OCI-LY7 (cell line): Measurements from ENCODE around the gene ATP6V0C.

Source experiments
- CTCF ChIP-seq: fragments of 200-600 bp; sonication (generic); conservative IDR thresholded peaks from 2 replicates; pipeline ENCODE4 v1.5.1; 2014; ENCODE audit warnings: mild to moderate bottlenecking, antibody characterized with exemption, low read length, moderate library complexity, mixed read lengths
- EZH2phosphoT487 ChIP-seq: fragments of 200-600 bp; sonication (generic); IDR thresholded peaks from 2 replicates; pipeline ENCODE4 v1.6.1; 2018; ENCODE audit warnings: low read depth, borderline replicate concordance, mild to moderate bottlenecking, mixed run types, antibody characterized with exemption, low read length, moderate library complexity, mixed read lengths

- TF ChIP-seq CTCF (no peak), EZH2phosphoT487 (no peak)
Measured at GRCh38 chr16:2496223-2497115, 17.3 kb upstream of the ATP6V0C start.
